ENCODE data around the gene RAG1.

DNA sequence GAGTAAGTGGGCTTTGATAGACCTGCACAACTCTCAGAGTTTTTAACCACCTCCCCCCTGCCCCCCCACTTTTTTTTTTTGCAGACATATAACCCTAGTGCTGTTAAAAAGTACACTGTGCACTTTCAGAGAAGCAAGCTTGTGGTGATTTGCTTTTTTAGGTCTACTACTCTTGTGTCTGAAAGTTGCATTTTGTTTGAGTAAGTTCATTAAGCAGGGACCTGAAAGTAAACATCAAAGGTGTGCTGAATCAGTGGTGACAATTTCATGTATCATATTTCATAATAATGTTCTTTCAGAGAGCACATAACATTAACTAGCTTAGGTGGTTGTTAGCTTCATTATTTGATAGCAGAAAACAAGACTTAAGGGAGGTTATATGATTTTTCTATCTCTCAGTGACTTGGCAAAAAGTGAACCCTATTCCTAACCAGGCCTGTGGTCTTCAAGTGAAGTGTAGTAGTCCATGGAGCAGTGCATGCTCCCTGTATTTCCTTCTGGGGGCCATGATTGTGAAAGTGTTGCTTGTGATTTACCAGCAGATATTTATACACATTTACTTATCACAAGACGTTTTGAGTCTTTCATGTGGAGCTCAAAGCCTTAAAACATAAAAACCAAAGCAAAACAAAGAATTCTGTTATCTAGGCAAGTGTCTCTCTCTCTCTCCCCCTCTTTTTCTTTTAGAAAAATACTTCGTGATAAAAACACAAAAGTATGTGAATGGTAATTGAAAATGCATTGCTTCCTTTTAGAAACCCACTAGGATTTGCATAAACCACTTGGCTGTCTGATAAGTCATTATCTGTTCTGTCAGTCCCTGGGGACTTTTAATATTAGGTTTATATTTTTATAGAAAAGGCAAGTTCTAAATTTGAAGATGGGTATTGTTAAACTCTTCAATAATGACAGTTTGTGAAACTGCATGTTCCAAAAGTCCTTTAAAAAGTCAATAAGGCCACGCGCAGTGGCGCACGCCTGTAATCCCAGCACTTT, 37.7 kb downstream of the RAG1 start:
- TF ChIP-seq, protein P1, sequence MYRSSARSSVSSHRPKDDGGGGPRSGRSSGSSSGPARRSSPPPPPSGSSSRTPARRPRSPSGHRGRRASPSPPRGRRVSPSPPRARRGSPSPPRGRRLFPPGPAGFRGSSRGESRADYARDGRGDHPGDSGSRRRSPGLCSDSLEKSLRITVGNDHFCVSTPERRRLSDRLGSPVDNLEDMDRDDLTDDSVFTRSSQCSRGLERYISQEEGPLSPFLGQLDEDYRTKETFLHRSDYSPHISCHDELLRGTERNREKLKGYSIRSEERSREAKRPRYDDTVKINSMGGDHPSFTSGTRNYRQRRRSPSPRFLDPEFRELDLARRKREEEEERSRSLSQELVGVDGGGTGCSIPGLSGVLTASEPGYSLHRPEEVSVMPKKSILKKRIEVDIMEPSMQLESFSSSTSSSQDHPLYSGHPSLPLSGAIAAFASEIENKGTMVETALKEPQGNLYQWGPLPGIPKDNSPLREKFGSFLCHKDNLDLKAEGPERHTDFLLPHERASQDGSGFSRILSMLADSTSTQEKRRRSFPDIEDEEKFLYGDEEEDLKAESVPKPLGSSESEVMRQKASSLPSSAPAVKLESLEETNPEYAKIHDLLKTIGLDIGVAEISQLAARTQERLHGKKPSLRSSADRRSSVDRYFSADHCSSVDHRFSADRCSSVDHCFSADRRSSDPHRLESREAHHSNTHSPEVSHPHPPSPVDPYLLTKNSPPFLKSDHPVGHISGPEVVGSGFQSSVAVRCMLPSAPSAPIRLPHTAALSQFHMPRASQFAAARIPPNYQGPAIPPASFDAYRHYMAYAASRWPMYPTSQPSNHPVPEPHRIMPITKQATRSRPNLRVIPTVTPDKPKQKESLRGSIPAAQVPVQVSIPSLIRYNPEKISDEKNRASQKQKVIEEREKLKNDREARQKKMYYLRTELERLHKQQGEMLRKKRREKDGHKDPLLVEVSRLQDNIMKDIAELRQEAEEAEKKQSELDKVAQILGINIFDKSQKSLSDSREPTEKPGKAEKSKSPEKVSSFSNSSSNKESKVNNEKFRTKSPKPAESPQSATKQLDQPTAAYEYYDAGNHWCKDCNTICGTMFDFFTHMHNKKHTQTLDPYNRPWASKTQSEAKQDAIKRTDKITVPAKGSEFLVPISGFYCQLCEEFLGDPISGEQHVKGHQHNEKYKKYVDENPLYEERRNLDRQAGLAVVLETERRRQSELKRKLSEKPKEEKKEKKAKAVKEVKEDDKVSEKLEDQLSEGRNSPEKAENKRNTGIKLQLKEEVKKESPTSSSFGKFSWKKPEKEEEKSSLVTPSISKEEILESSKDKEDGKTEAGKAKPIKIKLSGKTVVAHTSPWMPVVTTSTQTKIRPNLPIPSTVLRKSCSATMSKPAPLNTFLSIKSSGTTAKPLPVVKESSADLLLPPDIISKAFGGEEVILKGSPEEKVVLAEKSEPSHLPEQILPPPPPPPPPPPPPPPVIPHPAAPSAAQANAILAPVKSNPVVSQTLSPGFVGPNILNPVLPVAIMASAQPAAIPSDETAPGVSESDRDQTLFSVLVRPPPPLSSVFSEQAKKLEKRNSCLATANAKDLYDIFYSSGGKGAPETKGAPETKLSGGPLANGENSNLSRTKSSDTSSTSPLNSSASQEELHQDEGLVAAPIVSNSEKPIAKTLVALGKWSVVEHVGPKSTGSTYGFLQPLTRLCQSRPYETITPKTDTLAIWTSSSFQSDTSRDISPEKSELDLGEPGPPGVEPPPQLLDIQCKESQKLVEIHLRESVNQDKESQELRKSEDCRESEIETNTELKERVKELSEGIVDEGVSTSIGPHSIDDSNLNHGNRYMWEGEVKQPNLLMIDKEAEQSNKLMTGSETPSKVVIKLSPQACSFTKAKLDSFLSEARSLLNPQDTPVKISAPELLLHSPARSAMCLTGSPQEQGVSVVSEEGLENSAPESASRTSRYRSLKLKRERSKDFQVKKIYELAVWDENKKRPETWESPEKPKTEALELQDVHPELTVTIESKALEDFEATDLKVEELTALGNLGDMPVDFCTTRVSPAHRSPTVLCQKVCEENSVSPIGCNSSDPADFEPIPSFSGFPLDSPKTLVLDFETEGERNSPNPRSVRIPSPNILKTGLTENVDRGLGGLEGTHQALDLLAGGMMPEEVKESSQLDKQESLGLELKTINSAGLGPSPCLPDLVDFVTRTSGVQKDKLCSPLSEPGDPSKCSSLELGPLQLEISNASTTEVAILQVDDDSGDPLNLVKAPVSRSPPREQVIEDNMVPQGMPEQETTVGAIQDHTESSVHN (CRISPR knock-in tag; IDR thresholded peaks at IDR 0.05): no peak
- TF ChIP-seq KLF9 (CRISPR knock-in tag; IDR thresholded peaks at IDR 0.05; ENCODE audit: low read depth) (no peak), RAD21 (CRISPR knock-in tag; IDR thresholded peaks at IDR 0.05) (no peak), SAFB2 (CRISPR knock-in tag; IDR thresholded peaks at IDR 0.05; ENCODE audit: borderline replicate concordance, low read depth) (no peak), NKX3-1 (CRISPR knock-in tag; IDR thresholded peaks at IDR 0.05) (no peak), CAMTA2 (CRISPR knock-in tag; IDR thresholded peaks at IDR 0.05; ENCODE audit: borderline replicate concordance) (no peak), TAF1 (CRISPR knock-in tag; IDR thresholded peaks at IDR 0.05) (no peak), SP4 (CRISPR knock-in tag; IDR thresholded peaks at IDR 0.05) (no peak), SOX13 (IDR thresholded peaks at IDR 0.05) (no peak), SOX13 (CRISPR knock-in tag; conservative IDR thresholded peaks at IDR 0.05 in 1 of 2, IDR thresholded peaks at IDR 0.05 in 1 of 2) (no peak), POLR2A (IDR thresholded peaks at IDR 0.05; ENCODE audit: insufficient read depth in 1 of 2, low read depth in 2 of 2, low read length in 2 of 2) (no peak), POGZ (CRISPR knock-in tag; IDR thresholded peaks at IDR 0.05) (no peak)
- TF ChIP-seq, protein P2, sequence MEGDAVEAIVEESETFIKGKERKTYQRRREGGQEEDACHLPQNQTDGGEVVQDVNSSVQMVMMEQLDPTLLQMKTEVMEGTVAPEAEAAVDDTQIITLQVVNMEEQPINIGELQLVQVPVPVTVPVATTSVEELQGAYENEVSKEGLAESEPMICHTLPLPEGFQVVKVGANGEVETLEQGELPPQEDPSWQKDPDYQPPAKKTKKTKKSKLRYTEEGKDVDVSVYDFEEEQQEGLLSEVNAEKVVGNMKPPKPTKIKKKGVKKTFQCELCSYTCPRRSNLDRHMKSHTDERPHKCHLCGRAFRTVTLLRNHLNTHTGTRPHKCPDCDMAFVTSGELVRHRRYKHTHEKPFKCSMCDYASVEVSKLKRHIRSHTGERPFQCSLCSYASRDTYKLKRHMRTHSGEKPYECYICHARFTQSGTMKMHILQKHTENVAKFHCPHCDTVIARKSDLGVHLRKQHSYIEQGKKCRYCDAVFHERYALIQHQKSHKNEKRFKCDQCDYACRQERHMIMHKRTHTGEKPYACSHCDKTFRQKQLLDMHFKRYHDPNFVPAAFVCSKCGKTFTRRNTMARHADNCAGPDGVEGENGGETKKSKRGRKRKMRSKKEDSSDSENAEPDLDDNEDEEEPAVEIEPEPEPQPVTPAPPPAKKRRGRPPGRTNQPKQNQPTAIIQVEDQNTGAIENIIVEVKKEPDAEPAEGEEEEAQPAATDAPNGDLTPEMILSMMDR (CRISPR knock-in tag; IDR thresholded peaks at IDR 0.05): no peak
- TF ChIP-seq, protein P3, sequence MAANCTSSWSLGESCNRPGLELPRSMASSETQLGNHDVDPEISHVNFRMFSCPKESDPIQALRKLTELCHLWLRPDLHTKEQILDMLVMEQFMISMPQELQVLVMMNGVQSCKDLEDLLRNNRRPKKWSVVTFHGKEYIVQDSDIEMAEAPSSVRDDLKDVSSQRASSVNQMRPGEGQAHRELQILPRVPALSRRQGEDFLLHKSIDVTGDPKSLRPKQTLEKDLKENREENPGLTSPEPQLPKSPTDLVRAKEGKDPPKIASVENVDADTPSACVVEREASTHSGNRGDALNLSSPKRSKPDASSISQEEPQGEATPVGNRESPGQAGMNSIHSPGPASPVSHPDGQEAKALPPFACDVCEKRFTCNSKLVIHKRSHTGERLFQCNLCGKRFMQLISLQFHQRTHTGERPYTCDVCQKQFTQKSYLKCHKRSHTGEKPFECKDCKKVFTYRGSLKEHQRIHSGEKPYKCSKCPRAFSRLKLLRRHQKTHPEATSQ (CRISPR knock-in tag; IDR thresholded peaks at IDR 0.05; ENCODE audit: borderline replicate concordance): no peak
